DMS153 (cell line): ENCODE results near the gene PLET1.
"Not testable (repeated sequence)": the region's sequence is repeated elsewhere in the genome, so short reads cannot be mapped to it uniquely, and the experiment has no call there.

ENCODE experiments used
- DNase-seq: peaks from one replicate; lab custom pipeline; 2025; lab: John Stamatoyannopoulos, UW

The PLET1 gene

DNA sequence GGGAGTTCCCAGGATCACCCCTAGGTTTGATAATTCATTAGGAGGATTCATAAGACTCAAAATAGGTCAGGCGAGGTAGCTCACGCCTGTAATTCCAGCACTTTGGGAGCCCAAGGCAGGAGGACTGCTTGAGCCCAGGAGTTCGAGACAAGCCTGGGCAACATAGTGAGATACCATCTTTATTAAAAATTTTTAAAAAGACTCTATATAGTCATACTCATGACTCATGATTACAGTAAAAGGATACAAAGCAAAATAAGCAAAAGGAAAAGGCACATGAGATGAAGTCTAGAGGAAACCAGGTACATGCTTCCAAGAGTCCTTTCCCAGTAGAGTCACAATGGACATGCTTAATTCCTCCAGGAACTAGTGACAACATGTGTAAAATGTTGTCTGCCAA lies 48.4 kb downstream of the PLET1 start:
- DNase-seq: no peak

DNA sequence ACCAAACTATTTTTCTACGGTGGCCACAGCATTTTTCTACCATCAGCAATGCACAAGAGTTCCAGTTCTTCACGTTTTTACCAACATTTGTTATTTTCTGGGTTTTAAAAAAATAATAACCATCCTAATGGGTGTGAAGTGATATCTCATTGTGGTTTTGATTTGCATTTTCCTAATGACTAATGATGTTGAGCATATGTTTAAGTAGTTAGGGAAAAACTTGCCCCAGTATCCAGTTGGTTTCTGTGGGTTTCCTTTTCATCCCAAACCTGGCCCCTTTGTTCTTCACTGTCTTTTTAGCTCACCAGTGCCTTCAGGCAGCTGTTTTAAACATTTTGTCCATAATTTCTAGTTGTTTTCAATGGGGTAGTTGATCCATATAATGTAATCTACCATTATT lies 49.1 kb downstream of the PLET1 start:
- no peak for DNase-seq

DNA sequence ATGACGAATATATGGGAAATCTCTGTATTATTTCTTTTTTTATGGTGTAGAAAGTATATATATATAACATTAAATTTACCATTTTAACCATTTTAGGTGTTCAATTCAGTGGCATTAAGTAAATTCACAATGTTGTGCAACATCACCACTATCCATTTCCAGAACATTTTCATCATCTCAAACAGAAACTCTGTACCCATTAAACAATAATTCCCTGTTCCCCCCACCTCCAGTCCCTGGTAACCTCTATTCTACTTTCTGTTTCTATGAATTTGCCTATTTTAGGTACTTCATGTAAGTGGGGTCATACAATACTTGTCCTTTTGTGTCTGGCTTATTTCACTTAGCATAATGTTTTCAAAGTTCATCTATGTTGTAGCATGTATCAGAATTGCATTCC lies 49.8 kb downstream of the PLET1 start:
- no peak for DNase-seq

DNA sequence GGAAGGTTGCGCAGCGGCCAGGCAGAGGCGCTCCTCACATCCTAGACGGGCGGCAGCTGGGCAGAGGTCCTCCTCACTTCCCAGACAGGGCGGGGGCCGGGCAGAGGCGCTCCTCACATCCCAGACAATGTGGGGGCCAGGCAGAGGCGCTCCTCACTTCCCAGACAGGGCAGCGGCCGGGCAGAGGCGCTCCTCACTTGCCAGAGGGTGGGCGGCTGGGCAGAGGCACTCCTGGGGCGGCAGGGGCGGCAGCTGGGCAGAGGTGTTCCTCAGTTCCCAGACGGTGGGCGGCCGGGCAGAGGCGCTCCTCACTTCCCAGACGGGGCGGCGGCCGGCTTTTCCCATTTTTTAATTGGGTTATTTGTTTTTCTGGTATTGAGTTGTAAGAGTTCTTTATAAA lies 54.6 kb downstream of the PLET1 start:
- no peak for DNase-seq

DNA sequence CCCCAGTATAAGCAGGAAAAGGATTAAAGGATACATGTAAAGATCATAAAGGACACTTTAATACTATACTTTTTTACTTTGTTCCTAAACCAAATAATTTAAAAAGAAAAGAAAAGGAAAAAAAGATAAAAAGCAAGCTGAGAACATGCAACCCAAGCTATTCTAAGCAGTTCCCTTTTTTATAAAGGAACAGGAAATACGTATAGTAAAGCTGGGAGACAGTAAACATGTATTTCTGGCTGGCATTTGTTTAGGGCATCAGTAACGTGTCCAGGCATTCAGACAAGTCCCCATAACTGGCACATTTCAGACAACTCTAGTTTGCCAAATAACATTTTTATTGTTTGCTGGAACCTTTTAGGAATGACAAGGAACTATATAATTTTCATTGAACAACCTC lies 60.4 kb downstream of the PLET1 start:
- DNase-seq: no peak

DNA sequence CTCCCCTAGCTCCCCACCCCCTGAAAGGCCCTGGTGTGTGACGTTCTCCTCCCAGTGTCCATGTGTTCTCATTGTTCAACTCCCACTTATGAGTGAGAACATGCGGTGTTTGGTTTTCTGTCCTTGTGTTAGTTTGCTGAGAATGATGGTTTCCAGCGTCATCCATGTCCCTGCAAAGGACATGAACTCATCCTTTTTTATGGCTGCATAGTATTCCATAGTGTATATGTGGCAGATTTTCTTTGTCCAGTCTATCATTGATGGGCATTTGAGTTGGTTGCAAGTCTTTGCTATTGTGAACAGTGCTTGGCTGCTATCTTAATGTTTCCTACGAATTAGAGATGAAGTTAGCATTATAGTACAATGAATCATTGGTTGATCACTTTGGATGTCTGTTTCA lies 61.6 kb downstream of the PLET1 start:
- not testable (repeated sequence) for DNase-seq
